SH-SY5Y (cell line): Measurements from ENCODE around the gene FFAR3.

Experiments used
- GATA2 ChIP-seq: IDR thresholded peaks from 2 replicates; pipeline ENCODE4 v1.6.1; 2011; ENCODE audit warnings: mild to moderate bottlenecking, low read depth, low read length
- GATA3 ChIP-seq: IDR thresholded peaks from 2 replicates; pipeline ENCODE4 v1.6.1; 2011; ENCODE audit warnings: low read depth, mild to moderate bottlenecking, low read length, moderate library complexity

GRCh38 chr19:35365303-35365702 is 7.0 kb downstream of the FFAR3 start:
- TF ChIP-seq GATA2 (no peak), GATA3 (no peak)
